ENCODE data around the gene CD99L2.

Gene CD99L2

DNA sequence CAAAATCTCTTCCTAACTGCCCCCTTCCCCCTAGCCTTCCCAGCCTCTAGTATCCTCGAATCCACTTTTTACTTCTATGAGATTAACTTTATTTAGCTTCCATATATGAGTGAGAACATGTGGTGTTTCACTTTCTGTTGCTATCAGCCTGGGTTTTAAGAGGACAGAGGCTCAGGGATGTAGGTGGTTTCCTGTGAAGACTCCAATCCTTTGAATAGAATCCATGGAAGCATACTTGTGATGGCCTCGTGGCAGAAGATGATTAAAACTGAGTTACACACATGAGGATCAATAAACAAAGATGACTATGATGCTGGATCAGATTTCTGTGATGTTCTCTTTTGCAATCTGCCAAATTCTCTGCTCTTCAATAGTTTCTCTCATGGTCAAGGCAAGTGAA lies 29.8 kb downstream of the CD99L2 start:
- H3K4me3 ChIP-seq (ENCODE audit: low read depth, low read length) = no peak overlapping the region
- TF ChIP-seq CTCF (IDR thresholded peaks at IDR 0.05; ENCODE audit: insufficient read depth, low read length, missing control alignments) = no peak
- DNase-seq (ENCODE audit: low read depth, low spot score) = peak; percentile 21
- ChIA-PET POLR2A (no interaction called here), CTCF (no interaction called here)

DNA sequence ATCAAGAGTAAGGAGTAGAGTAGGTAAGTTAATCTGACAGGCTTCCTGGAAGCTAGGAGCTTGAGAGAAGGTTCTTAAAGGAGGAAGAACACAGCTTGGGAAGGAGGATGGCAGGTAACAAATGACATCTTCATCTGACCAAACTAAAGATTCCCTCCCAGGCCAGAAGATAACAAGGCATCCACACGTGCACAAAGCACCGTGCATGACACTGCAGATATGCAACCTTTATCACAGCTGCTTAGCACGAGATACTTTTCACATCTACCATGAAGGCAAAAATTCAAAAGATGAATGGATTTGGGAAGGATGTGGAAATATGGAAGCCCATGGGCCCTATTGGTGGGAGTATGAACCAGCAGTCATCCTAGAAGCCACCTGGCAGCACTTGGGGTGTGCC lies 34.3 kb downstream of the CD99L2 start:
- H3K4me3 ChIP-seq (ENCODE audit: low read depth, low read length) = no peak overlapping the region
- no peak for DNase-seq (ENCODE audit: low read depth, low spot score)
- CTCF ChIA-PET = no interaction called here
- POLR2A ChIA-PET = no interaction called here
- TF ChIP-seq CTCF (IDR thresholded peaks at IDR 0.05; ENCODE audit: insufficient read depth, low read length, missing control alignments) = no peak

DNA sequence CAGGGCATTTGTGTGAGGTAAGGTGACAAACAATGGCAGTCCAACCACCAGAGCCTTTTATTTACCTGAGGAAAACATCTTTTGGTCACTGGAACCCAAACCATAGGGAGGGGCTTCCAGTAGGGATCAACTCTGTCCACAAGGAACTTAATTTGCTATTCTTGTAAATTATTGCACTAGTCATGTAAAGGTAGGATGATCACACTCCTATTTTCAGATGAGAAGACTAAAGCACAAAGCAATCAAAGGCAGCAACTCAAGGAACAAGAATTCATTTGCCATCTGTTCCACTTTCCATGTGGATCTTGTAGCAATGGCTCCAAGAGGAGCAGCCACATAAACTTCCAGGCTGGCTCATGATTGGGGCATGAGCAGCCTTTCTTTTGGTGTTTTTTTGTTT lies 35.3 kb downstream of the CD99L2 start:
- no peak for TF ChIP-seq CTCF (IDR thresholded peaks at IDR 0.05; ENCODE audit: insufficient read depth, low read length, missing control alignments)
- no peak overlapping the region for H3K4me3 ChIP-seq (ENCODE audit: low read depth, low read length)
- DNase-seq (ENCODE audit: low read depth, low spot score) = no peak
- ChIA-PET CTCF (no interaction called here), POLR2A (no interaction called here)

DNA sequence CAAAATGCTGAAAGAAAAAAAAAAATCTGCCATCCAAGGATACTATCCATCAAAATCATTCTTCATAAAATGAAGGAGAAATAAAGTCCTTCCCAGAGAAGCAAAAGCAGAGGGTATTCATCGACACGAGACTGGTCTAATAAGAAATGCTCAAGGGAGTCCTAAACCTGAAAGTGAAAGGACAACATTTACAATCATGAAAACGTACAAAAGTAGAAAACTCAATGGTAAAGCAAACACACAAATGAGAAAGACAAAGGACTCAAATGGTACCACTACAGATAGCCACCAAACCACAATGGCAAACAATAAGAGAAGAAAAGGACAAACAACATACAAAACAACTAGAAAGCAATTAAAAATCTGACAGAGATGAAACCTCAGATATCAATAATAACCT lies 41.0 kb downstream of the CD99L2 start:
- ChIA-PET CTCF (no interaction called here), POLR2A (no interaction called here)
- H3K4me3 ChIP-seq (ENCODE audit: low read depth, low read length) = no peak overlapping the region
- no peak for TF ChIP-seq CTCF (IDR thresholded peaks at IDR 0.05; ENCODE audit: insufficient read depth, low read length, missing control alignments)
- DNase-seq (ENCODE audit: low read depth, low spot score) = no peak

DNA sequence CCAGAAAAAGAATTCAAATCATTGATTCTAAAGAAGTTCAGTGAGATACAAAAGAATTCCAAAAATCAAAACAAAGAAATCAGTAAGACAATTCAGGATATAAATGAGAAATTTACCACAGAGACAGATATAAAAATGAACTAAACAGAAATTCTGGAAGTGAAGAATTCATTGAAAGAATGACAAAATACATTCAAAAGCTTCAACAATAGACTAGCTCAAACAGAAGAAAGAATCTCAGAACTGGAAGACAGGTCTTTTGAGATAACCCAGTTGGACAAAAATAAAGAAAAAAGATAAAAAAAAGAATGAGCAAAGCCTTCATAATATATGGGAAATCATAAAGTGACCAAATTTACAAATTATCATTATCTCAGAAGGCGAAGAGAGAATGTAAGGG lies 41.7 kb downstream of the CD99L2 start:
- no peak overlapping the region for H3K4me3 ChIP-seq (ENCODE audit: low read depth, low read length)
- ChIA-PET POLR2A (no interaction called here), CTCF (no interaction called here)
- no peak for DNase-seq (ENCODE audit: low read depth, low spot score)
- no peak for TF ChIP-seq CTCF (IDR thresholded peaks at IDR 0.05; ENCODE audit: insufficient read depth, low read length, missing control alignments)

- ChIA-PET POLR2A (no interaction called here), CTCF (no interaction called here)
- no peak for DNase-seq (ENCODE audit: low read depth, low spot score)
- no peak for TF ChIP-seq CTCF (IDR thresholded peaks at IDR 0.05; ENCODE audit: insufficient read depth, low read length, missing control alignments)
- H3K4me3 ChIP-seq (ENCODE audit: low read depth, low read length) = no peak overlapping the region
Measured at GRCh38 chrX:150856101-150856500, 42.4 kb downstream of the CD99L2 start.
